CD1c-positive myeloid dendritic cell (primary cell): ENCODE data around the gene TEDC2.
"Not testable (repeated sequence)": the region's sequence is repeated elsewhere in the genome, so short reads cannot be mapped to it uniquely, and the experiment has no call there.

Source experiments
- DNase-seq: peaks from one replicate; pipeline ENCODE4 v3.0.0-alpha.2; 2016; ENCODE audit errors: extremely low spot score

The TEDC2 gene, protein sequence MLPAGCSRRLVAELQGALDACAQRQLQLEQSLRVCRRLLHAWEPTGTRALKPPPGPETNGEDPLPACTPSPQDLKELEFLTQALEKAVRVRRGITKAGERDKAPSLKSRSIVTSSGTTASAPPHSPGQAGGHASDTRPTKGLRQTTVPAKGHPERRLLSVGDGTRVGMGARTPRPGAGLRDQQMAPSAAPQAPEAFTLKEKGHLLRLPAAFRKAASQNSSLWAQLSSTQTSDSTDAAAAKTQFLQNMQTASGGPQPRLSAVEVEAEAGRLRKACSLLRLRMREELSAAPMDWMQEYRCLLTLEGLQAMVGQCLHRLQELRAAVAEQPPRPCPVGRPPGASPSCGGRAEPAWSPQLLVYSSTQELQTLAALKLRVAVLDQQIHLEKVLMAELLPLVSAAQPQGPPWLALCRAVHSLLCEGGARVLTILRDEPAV

DNA sequence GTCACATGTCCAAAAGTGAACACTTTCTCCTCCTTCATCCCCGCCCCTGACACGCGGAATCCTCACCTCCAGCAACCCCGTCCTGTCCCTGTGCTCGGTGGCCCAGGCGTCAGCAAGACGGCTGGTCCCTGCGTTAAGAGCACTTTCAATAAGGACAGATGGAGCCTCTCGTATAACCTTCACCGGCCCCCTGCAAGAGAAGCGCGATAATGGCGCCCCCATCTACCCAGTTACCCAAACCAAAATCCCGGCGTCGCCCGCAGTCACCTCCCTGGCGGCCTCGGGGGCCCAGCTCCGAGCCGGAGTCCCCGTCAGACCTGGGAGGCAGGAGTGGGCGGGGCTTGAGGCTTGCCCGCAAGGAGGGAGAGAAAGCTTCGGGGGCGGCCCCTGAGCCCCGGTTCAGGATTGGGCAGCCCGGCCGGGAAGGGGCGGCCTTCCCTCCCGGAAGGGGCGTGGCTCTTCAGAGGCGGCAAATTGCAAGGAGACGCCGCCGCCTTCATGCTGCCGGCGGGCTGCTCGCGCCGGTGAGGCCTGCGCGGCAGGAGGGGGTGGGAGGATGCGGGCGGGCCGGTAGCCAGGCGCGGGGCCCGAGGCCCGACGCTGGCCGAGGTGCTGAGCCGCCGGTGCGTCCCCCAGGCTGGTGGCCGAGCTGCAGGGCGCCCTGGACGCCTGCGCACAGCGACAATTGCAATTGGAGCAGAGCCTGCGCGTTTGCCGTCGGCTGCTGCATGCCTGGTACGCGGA, at the start of gene TEDC2:
Gene TEDC2 (plus strand): TSS at position 463 of the 744 bp plus-strand sequence. CDS start 36 bp downstream, at position 499.
- peak; percentile 98 for DNase-seq

DNA sequence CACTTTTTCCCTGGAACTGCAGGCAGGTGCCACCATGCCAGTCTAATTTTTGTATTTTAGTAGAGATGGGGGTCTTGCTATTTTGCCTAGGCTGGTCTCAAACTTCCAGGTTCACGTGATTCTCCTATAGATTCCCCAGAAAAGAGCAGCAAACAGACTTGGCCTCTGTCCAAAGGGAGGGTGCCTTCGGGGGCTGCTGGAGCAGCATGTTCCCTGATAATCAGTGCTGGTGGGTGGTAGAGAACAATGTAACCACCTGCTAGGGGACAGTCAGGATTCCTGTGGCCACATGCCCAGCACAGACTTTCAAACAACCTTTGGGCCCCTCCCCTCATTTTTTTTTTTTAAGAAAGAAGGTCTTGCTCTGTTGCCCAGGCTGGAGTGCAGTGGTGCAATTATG, 44.8 kb upstream of the TEDC2 start:
- DNase-seq: no peak

DNA sequence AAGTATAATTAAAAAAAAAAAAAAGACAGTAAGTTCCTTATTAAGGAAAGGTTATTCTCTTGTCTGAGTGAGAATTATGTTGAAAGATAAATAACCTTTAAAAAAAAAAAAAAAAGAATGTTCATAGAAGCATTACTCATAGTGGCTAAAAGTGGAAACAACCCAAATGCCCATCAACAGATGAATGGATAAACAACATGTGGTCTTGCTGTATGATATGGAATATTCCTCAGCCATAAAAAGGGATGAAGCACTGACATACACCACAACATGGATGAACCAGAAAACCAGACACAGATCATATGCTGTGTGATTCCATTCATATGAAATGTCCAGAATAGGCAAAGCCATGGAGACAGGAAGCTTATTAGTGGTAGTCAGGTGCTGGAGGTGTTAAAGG, 39.9 kb upstream of the TEDC2 start:
- DNase-seq: no peak

DNA sequence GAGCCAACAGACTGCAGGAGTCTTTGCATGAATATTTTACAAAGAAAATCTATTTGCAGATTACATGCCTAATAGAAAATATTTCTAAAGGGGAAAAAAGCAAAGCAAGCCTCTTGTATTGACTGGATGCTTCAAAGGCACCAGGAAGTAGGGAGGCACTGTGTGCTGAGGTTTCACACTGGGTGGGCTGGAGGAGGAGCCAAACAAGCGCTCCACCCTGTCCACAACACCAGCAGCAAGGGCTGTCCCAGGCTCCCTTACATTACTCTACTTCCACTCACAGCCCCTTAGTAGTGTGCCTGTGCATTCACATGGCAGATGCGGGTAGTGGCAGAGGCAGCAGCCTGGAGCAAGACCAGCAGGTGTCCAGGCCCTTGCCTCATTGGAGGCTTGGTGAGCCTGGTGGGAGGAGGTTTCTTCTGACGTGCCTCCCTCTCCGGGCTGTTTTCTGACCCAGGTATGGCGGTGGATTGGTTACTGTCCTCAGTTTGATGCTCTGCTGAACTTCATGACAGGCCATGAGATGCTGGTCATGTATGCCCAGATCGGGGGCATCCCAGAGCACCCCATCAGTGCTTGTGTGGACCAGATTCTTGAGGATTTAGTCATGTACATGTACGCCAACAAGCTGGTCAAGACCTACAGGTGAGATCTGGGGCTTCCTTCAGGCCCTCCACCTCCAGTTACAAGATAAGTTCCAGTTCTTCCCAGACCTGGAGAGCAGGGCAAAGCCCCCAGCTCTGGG, 37.6 kb upstream of the TEDC2 start:
- DNase-seq: no peak

DNA sequence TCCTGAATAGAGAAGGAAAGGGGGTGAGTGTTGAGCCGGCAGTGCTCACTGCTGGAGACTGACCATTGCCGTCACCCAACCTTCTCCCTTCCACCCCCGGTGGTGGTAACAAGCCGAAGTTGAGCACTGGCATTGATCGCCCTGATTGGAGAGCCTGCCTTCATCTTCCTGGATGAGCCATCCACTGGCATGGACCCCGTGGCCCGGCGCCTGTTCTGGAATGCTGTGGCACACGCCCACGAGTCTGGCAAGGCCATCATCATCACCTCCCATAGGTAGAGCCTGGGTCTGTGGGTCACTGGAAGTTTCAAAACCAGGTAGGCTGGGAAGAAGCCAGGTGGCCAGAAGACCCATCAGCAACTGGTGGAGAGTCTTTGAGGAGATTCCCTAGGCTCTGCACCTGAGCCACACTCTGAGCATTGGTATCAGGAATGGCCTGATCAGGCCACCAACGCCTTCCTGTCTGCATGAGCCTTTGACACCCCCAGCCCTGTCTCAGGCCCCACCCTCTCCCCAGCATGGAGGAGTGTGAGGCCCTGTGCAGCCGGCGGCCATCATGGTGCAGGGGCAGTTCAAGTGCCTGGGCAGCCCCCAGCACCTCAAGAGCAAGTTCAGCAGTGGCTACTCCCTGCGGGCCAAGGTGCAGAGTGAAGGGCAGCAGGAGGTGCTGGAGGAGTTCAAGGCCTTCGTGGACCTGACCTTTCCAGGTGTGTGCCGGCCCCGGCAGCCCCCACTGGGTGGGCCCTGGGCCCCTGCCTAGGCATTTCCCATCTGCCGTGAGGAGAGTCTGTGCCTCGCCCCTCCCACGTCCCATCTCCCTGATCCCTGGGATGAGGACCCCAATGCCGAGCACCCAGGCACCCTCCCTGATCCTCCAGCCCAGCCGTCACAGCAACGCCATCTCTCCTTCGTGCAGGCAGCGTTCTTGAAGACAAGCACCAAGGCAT, 35.6 kb upstream of the TEDC2 start:
- no peak for DNase-seq

DNA sequence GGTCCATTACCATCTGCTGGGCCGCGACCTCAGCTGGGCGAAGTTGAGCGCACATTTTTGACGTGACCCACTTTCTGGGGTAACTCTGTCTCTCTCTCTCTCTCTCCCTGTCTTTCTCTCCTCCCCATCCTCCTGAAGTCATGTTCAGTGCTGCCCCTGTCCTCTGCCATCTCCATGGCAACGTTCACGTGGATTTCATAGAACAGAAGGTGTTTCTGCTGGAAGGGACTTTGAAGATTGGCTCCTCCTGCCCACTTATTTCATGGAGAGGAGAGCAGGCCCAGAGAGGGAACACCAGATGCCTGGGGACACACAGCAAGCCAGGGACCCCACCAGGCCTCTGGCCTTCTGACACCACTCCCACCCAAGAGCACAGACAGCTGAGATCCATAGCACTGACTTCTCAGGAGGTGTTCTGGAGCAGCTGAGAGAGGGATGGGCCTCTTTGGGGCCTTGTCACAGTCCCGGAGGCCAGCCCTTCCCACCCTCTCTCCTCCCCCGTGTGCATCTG, 34.8 kb upstream of the TEDC2 start:
- no peak for DNase-seq

DNA sequence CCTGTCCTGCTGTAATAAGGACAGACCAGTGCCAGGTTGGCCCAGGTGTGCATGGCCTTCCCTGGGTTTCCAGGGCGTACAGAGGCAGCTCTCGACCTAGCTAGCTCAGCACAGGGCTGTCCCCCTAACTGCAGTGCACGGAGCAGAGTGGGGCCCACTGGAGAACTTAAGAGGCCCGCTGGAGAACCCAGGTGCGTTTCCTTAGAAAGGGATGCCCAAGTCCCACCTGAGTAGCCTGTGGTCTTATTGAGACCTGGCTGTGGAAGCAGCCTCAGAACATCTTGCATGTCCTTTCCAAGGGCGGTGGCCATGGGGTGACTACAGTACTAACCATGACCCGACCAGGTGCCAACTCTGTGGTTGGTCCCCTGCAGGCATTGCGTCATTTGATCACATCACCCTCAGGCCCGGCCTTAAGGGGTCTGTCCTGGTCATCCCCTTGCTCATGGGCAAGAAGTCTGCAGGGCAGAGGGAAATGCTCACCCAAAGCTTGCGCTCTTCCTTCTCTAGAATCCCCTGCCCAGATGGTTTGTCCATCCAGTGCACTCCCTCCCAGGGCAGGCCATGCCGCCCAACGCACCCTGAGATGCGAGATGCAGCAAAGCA, 34.0 kb upstream of the TEDC2 start:
- no peak for DNase-seq

DNA sequence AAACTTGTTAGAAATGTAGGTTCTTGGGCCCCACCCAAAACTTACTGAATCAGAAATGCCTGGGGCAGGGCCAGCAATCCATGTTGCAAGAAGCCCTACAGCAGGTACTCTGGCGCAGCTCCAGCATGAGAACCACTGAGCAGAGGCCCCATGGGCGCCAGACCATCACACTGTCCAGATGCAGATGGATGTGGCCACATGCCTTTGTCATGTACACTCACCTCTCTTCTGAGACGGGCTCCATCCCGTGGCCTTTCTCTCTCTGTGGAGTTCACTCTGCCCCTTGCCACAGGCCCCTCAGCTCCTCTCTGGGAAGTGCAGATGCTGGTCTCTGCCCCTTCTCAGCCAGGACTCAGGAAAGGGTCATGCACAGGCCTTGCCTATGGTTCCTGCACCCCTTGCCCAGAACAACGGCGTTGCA, 33.0 kb upstream of the TEDC2 start:
- no peak for DNase-seq

DNA sequence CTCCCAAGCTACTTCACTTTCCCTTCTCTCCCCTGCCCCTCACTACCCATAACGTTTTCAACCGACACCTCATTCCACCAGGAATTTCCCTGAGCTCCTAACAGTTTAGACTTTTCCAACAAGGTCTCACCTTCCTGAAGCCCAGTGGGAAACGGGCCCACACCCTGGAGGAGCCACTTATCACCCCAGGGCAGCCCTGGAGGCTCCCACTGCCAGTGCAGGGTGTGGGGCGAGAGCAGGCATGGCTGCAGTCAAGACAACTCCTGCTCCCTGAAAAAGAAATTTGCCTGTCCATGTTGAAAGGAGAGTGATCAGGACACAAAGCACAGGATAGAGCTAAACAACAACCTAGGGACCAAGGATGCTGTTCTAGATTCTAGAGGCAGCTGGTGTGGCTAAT, 32.4 kb upstream of the TEDC2 start:
- no peak for DNase-seq

DNA sequence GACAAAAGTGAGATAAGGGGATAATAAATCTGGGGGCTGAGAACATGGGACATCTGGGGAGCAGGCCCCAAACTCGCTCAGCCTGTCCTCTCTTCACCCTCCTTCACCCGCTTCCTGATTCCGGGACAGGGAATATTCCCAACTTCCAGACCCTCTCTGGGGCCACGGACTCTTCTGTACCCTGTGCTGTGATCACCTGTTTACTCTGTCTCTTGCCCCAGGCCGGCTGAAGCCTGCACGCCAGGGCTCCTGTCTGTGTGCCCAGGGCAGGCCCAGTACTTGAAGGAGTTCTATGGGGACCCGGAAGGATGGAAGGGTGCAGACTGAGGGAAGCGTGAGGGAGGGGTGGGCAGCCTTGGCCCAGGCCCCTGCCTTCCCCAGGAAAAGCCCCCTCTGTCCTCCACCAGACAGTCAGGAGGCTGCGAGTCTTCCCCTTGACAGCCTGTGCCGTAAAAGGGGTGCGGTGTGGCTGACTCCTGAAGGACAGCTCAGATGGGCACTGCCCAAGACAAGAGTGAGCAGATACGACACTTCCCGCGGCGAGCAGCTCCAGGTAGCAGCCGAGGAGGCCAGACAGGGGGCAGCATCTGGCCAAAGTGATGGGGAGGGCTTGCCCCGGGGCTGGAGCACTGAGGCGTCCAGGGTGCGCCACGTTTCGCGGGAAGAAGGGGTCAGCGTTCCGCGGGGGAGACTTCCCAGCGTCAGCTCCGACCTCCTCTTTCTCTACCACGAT, 31.7 kb upstream of the TEDC2 start:
- no peak for DNase-seq

DNA sequence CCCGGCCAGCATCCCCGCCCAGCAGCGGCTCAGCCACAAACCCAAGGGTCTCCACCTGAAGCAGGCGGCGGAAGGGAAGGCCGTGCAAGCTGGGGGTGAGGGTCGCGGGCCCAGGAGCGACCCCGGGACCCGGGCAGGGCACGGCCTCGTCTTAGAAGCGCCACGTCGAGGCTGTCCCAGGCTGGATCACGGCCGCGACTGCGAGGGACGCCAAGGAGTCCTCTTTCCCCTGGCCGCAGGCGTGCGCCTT, 31.2 kb upstream of the TEDC2 start:
- DNase-seq: no peak

DNA sequence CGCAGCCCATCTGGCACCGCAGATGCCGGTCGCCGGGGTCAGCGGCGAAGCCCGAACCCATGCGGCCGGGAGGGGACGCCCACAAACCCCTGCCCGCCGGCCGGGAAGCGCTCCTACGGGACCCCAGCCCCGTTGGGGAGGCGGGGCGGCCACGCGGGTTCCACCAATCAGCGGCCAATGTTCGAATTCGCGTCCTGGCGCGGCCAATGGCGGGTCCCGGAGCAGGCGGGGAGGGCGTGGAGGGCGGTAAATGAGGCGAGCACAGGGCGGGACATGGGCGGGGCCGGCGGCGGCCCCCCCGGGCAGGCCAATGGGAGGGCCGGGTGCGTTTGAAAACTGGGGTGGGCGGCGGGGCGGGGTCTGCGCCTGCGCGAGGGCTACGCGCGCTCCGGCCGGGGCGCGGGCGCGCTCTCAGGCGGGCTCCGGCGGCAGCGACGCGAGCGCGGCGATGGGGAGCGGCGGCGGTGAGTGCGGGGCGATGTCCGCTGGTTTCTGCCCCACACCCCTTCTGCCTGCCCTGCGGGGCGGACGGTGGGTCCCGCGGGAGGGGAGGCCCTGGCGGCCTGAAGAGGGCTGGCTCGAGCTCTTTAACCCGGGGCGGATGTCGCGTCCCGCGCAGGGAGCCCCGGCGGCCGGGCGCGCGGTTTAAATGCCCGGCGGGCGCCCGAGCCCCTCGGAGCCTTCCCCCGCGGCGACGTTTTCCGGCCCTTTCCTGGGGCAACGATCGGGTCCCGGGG, 30.7 kb upstream of the TEDC2 start, which contains the start of gene CCNF:
Gene CCNF (plus strand): TSS at position 414 of the 737 bp plus-strand sequence. CDS start 35 bp downstream, at position 449.
- DNase-seq: peak; percentile 98

DNA sequence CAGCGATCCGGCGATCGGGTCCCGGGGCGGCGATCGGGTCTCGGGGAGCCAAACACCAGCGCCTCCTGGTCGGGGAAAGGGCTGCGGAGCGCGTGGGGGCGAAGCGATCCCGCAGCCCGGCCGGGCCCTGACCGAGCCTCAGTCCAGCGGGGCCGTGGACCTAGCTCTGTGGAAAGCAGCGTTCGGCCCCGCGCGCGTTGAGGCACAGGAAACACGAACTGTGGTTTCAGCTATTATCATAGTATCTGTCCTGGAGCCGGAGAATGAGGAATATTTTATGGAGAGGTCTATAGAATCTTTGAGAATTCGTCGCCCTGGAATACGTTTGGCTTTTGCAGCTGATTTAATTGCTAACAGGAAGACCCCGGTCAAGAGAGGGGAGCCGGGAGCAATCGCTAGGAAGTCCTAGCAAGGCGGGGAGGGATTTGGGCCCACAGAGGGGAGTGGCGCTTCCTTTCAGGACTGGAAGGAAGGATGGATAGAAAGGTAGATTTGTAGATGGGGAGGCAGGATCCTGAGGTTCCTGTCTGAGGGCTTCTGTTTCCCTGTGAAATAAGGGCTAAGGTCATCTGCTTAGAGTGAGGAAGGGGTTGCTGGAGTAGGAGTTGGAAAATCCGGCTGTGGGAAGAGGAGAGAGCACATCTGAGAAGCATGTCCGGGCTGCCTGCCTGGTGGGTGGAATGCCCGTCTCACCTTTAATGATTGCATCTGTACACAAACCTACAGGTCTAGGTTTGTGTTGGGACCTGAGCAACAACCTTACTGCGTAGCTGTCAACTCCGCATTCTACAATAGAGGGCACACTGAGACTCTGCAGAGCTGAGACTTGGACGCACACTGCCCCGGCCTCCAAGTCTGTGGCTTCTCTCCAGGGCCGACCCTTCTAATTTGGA, 29.9 kb upstream of the TEDC2 start:
- peak; percentile 6 for DNase-seq

DNA sequence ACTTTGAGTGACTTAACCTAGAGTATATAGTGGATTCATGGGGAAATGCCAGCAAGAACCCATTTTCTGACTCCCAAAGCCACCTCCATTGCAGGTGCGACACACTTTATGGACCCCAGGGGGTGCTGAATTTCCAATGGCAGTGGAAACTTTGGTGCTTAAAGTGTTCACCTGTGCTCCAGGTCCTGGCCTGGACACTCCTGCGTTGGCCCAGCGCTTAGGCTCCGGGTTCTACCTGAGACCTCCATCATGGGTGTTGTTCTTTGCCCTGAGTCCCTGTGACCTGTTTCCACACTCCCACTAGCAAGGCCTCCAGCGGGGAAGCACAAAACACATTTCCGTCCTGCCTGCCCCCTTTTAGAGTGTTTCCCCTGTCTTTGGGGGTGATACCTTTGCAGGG, 27.6 kb upstream of the TEDC2 start:
- no peak for DNase-seq

DNA sequence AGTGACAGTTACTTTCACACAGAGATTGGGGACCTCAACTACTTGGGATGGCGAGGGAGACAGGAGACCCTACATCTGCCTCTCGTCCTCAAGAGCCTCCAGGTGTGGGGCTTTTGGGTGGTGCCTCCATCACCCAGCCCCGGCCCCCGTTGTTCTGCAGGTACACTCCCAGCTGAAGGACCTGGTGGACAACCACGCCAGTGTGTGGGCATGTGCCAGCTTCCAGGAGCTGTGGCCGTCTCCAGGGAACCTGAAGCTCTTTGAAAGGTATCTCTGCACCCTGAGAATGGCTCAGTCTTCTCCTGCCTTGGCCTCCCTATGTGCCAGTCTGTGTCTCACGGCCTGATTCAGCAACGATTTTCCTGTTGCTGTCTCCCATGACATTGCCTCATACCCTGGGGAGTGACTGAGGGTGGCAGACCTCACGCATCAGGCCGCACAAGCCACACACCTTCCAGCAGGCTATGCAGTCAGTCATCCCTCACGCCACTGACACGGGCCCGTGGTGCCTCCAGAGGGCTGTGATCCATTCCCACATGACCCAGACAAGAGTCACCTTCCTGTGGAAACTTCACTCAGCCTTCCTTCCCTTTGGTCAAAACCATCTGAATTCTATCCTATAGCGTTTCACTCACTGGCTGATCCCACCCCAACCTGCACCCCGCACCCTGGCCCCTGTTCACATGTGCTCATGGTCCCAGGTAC, 27.0 kb upstream of the TEDC2 start:
- no peak for DNase-seq

DNA sequence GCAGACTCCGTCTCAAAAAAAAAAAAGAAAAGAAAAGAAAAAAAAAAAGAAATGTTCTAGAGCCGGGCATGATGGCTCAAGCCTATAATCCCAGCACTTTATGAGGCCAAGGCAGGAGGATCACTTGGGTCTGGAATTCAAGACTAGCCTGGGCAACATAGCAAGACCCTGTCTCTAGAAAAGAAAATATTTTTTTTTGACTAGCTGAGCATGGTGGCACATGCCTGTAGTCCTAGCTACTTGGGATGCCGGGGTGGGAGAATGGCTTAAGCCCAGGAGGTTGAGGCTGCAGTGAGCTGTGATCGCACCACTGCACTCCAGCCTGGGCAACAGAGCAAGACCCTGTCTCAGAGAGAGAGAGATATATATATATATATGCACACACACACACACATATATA, 24.7 kb upstream of the TEDC2 start:
- not testable (repeated sequence) for DNase-seq

DNA sequence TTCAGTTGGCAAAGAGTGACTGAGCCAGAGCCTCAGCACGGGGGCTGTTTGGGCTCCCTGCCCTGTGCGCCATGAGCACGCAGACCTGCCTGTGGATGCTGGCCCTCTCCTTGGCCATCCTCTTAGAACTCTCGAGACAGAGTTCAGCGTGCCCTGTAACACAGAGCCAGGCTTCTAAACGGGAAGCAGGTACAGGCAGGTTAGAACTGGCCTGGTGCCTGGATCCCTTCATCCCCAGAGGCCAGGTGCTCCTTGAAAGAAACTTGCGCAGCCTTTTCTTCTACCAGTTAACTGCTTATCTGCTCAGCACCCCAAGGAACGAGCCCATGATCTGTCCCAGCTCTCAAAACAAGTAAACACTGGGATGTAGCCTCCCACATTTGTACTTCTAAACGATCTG, 23.8 kb upstream of the TEDC2 start:
- no peak for DNase-seq
